IPS DF 6.9 (cell line): ENCODE data around the gene ALDH16A1.

Experiments
- DNase-seq: peaks from one replicate; pipeline ENCODE4 v3.0.0-alpha.2; 2013; ENCODE audit warnings: low read depth, low spot score
- H3K27ac ChIP-seq: one replicate; pipeline ENCODE4 v1.5.1; 2013; ENCODE audit warnings: low read length, control low read depth
- H3K27me3 ChIP-seq: 2 replicates; pipeline ENCODE4 v1.6.1; 2013; ENCODE audit warnings: mild to moderate bottlenecking, low read length; ENCODE audit not compliant: control insufficient read depth, insufficient read depth
- H3K36me3 ChIP-seq: 2 replicates; pipeline ENCODE4 v1.6.1; 2013; ENCODE audit warnings: low read length; ENCODE audit not compliant: control insufficient read depth, insufficient read depth
- H3K4me1 ChIP-seq: 2 replicates; pipeline ENCODE4 v1.6.1; 2013; ENCODE audit warnings: low read length; ENCODE audit not compliant: control insufficient read depth, insufficient read depth
- H3K4me3 ChIP-seq: 2 replicates; pipeline ENCODE4 v1.5.1; 2013; ENCODE audit warnings: mild to moderate bottlenecking, low read length
- H3K9me3 ChIP-seq: 2 replicates; pipeline ENCODE4 v1.6.1; 2013; ENCODE audit warnings: low read length, inconsistent platforms; ENCODE audit not compliant: control insufficient read depth, insufficient read depth
- WGBS: extraction: QIAGEN DNeasy Blood & Tissue Kit; methylation state at CpG from one replicate; pipeline ENCODE4 v1.1.7; 2013; ENCODE audit warnings: mixed read lengths, missing lambda C conversion rate; ENCODE audit not compliant: insufficient read length, insufficient coverage; 5-methylcytosine and 5-hydroxymethylcytosine counted together

The ALDH16A1 gene

GRCh38 chr19:49518033-49518432, 65.0 kb downstream of the ALDH16A1 start:
- WGBS = no CpG with 5 or more reads among the region's 3 CpGs
- DNase-seq = no peak
- Histone ChIP-seq H3K4me1 (peaks cover 2% of the 10 kb centered on the region; the same call in 1 of the 2 replicates), H3K36me3 (no peaks in the 10 kb centered on the region), H3K4me3 (no peak overlapping the region), H3K9me3 (no peaks in the 10 kb centered on the region), H3K27me3 (no peaks in the 10 kb centered on the region), H3K27ac (no peak overlapping the region)
